Pulmonary artery endothelial cell (primary cell): ENCODE results near the gene MAP2K2. TPM values are rescaled to one million over a fixed set of nuclear protein-coding genes. Genes with fewer than 3 reads are reported as not detected.
A peak's percentile ranks its signal among the peaks of the same experiment; 100 is the strongest.

Source experiments
- DNase-seq: peaks from one replicate; pipeline ENCODE4 v3.0.0-alpha.2; 2011; ENCODE audit warnings: low read depth, low spot score
- total RNA-seq: library from RNA; depleted of rRNA; stranded (reverse); fragments of >200 nt; gene quantifications from 2 replicates; pipeline ENCODE4 v1.2.3, GENCODE V29; 2014

Gene MAP2K2
- total RNA-seq, 1 donor from 2014 or later, result 203 TPM

- no peak for DNase-seq
These were observed 62.7 kb downstream of the MAP2K2 start for GRCh38 chr19:4061178-4061682.

GRCh38 chr19:4060621-4061177 lies 63.2 kb downstream of the MAP2K2 start:
- no peak for DNase-seq

GRCh38 chr19:4059891-4060620 lies 63.9 kb downstream of the MAP2K2 start:
- no peak for DNase-seq

GRCh38 chr19:4059453-4059871 lies 64.5 kb downstream of the MAP2K2 start:
- no peak for DNase-seq

- DNase-seq, result no peak
These were observed 65.0 kb downstream of the MAP2K2 start for GRCh38 chr19:4058693-4059452.

GRCh38 chr19:4057931-4058692 lies 65.8 kb downstream of the MAP2K2 start:
- peak; percentile 40 for DNase-seq

GRCh38 chr19:4055209-4055552 lies 68.7 kb downstream of the MAP2K2 start:
- no peak for DNase-seq

GRCh38 chr19:4054441-4055208 lies 69.3 kb downstream of the MAP2K2 start:
- DNase-seq, result no peak

GRCh38 chr19:4053423-4054324 lies 70.2 kb downstream of the MAP2K2 start:
- DNase-seq, result no peak

- no peak for DNase-seq
These were observed 70.9 kb downstream of the MAP2K2 start for GRCh38 chr19:4052993-4053422.

- no peak for DNase-seq
These were observed 71.6 kb downstream of the MAP2K2 start for GRCh38 chr19:4052114-4052992.

GRCh38 chr19:4051175-4052101 lies 72.5 kb downstream of the MAP2K2 start:
- DNase-seq, result no peak

- no peak for DNase-seq
These were observed 74.5 kb downstream of the MAP2K2 start for GRCh38 chr19:4049432-4049831.

- no peak for DNase-seq
These were observed 76.8 kb downstream of the MAP2K2 start for GRCh38 chr19:4046946-4047683.

GRCh38 chr19:4046362-4046691 lies 77.6 kb downstream of the MAP2K2 start:
- DNase-seq, result no peak

GRCh38 chr19:4045597-4046361 lies 78.1 kb downstream of the MAP2K2 start:
- no peak for DNase-seq
